ENCODE measurements around the gene ZNF491.

DNA sequence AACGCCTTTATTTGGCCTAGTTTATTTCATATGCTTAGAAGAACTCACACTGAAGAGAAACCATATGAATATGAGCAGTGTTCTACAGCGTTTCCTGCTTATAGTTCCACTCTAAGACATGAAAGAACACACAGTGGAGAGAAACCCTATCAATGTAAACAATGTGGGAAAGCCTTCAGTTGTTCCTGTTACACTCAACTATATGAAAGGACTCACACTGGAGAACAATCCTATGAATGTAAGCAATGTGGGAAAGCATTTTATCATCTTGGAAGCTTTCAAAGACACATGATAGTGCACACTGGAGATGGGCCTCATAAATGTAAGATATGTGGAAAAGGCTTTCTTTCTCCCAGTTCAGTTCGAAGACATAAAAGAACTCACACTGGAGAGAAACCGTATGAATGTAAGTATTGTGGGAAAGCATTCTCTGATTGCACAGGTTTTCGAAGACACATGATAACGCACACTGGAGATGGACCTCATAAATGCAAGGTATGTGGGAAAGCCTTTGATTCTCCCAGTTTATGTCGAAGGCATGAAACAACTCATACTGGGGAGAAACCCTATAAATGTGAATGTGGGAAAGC lies 17.8 kb upstream of the ZNF491 start:
- no peak for TF ChIP-seq PHF8 (conservative IDR thresholded peaks at IDR 0.05; ENCODE audit: low read depth, low read length)
- no peak for TF ChIP-seq MAFK (IDR thresholded peaks at IDR 0.05; ENCODE audit: low read depth, low read length)
- TF ChIP-seq SRF (IDR thresholded peaks at IDR 0.05; ENCODE audit: low read depth, low read length) = no peak
- no peak for TF ChIP-seq RFX5 (IDR thresholded peaks at IDR 0.05; ENCODE audit: borderline replicate concordance, low read depth, low read length)
- TF ChIP-seq, protein P1, sequence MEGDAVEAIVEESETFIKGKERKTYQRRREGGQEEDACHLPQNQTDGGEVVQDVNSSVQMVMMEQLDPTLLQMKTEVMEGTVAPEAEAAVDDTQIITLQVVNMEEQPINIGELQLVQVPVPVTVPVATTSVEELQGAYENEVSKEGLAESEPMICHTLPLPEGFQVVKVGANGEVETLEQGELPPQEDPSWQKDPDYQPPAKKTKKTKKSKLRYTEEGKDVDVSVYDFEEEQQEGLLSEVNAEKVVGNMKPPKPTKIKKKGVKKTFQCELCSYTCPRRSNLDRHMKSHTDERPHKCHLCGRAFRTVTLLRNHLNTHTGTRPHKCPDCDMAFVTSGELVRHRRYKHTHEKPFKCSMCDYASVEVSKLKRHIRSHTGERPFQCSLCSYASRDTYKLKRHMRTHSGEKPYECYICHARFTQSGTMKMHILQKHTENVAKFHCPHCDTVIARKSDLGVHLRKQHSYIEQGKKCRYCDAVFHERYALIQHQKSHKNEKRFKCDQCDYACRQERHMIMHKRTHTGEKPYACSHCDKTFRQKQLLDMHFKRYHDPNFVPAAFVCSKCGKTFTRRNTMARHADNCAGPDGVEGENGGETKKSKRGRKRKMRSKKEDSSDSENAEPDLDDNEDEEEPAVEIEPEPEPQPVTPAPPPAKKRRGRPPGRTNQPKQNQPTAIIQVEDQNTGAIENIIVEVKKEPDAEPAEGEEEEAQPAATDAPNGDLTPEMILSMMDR (IDR thresholded peaks at IDR 0.05; ENCODE audit: control extremely low read depth in 1 of 3, insufficient read depth in 1 of 3, low read depth in 1 of 3, low read length in 3 of 3) = no peak
- TF ChIP-seq POLR2AphosphoS5 (IDR thresholded peaks at IDR 0.05; ENCODE audit: low read depth, low read length) = no peak
- TF ChIP-seq, protein P2, sequence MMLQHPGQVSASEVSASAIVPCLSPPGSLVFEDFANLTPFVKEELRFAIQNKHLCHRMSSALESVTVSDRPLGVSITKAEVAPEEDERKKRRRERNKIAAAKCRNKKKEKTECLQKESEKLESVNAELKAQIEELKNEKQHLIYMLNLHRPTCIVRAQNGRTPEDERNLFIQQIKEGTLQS (IDR thresholded peaks at IDR 0.05; ENCODE audit: insufficient read depth, low read depth, low read length) = no peak
- TF ChIP-seq, protein P3, sequence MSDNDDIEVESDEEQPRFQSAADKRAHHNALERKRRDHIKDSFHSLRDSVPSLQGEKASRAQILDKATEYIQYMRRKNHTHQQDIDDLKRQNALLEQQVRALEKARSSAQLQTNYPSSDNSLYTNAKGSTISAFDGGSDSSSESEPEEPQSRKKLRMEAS (IDR thresholded peaks at IDR 0.05) = no peak
- TF ChIP-seq EGR1 (IDR thresholded peaks at IDR 0.05; ENCODE audit: borderline replicate concordance, low read depth, low read length) = no peak

Data from H1 (cell line).